Endometrial microvascular endothelial cells (primary cell): ENCODE results near the gene ZNF813. TPM values are rescaled to one million over a fixed set of nuclear protein-coding genes. Genes with fewer than 3 reads are reported as not detected.

Experiments used
- in situ Hi-C: cut with HindIII; loops from 2 replicates; pipeline ENCODE4 v1.10.0; 2017; ENCODE audit warnings: low sequenced_read_pairs, low pct_unique_long_range_greater_than_20kb; ENCODE audit errors: inconsistent ontology term
- total RNA-seq: library from RNA; depleted of rRNA; stranded (reverse); fragments of >200 nt; gene quantifications from one replicate; pipeline ENCODE4 v1.2.3, GENCODE V29; 2015; ENCODE audit errors: inconsistent ontology term

Gene ZNF813
- total RNA-seq, 1 donor from 2014 or later: 1.5 TPM

DNA sequence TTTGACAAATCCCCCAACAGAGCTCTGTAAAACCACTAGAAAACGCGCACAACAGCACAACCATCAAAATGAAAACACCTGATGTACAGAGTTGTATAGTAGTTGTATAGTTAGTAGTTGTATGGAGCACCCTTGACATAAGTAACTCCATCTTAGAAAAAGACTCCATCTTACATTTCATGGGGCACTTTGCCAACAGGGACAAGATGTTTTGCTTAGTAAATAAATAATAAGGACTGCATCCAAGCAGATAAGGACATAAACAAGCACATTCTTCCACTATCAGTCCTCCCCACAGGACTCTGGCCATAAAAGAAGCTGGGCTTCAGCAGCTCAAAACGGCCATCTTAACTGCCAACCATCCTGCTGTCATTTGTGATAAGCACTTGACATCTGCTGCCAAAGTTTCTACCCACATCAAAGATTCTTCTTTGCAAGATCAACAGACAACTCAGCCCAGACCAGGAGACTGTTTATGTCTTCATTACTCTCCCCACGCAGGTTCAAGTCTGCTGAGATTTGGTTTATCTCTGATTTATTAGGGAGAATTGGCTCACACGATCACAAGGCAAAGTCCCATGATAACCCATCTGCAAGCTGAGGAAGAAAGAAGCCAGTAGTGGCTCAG, 49.7 kb downstream of the ZNF813 start:
- in situ Hi-C loops: no loop called here

- in situ Hi-C loops: no loop called here
Measured at GRCh38 chr19:53518121-53518520, 50.6 kb downstream of the ZNF813 start.

DNA sequence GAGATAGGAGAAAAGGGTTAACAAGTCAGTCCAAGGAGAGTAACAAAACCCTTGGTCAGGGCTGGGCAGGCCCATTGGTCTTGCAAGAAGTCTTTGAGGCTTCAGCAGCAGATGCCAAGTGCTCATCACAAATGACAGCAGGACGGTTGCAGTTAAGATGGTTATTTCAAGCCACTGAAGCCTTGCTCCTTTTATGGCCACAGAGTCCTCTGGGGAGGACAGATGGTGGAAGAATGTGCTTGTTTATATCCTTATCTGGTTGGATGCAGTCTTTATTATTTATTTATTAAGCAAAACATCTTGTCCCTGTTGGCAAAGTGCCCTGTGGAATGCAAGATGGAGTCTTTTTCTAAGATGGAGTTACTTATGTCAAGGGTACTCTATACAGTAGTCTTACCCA, 51.2 kb downstream of the ZNF813 start:
- in situ Hi-C loops: no loop called here

- in situ Hi-C loops: no loop called here
Measured at GRCh38 chr19:53519446-53519845, 51.9 kb downstream of the ZNF813 start.

GRCh38 chr19:53520163-53520546, 52.6 kb downstream of the ZNF813 start:
- in situ Hi-C loops: no loop called here

DNA sequence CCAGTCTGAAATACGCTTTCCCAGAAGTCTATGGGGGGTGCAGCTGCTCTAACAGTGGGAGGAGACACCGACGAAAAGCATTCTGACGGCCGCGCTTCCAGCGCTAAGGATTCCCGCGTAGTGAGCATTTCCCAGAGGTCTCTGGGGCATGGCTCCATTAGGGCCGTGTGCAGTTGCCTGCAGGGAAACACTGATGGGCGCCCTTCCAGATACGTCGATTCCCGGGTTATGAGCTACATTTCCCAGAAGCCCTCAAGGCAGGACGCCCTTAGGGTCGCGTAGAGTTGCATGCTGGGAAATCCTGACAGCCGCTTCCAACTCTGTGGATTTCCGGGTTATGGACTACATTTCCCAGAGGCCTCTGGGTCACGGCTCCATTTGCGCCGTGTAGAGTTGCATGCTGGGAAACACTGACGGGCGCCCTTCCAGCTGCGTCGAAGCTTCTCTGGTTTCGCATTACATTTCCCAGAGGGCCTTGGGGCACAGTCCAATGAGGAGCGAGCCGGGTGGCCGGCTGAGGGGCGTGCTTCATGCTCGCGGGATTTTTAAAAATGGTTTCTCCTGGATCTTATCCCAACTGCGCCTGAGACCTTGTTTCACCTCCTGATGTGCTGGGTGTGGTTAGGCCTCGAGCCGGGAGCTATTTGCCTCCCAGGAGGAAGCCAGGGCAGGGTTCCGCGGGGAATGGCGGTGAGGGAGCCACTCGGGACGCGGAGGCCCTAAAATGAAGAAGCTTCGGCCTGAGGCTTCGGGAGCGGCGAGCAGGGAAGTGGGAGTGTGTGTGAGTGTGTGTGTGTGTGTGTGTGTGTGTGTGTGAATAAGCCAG, 53.2 kb downstream of the ZNF813 start:
- in situ Hi-C loops: no loop called here

- in situ Hi-C loops: no loop called here
Measured at GRCh38 chr19:53521373-53522202, 54.1 kb downstream of the ZNF813 start.

DNA sequence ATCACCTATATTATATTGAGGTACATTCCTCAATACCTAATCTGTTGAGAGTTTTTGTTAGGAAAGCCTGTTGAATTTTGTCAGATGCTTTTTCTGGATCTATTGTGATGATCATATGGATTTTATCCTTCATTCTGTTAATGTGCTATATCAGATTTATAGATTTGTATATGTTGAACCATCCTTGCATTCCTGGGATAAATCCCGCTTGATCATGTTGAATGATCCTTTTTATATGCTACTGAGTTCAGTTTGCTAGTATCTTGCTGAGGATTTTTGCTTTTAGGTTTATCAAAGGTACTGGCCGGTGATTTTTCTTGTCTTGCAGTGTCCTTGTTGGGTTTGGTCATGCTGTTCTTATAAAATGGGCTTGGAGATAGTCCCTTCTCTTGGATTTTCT, 58.4 kb downstream of the ZNF813 start:
- in situ Hi-C loops: no loop called here

DNA sequence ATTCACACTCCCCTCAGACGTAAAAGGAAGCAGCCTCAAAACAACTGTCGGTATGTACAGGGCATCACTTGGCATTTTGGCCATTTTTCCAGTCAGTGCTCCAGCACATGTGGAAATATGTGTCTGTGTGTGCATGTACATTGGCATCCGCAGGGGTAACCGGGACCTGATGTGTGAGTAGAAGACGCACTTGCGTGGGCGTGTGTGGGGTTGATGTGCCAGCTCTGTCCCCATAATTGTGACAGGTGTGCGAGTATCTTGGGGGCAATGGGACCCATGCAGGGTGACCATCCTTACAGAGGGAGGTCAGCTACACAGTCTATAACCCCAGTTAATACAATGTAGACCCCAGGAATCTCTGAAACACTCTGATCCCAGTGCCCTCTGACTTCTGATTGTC, 63.1 kb downstream of the ZNF813 start:
- in situ Hi-C loops: no loop called here

DNA sequence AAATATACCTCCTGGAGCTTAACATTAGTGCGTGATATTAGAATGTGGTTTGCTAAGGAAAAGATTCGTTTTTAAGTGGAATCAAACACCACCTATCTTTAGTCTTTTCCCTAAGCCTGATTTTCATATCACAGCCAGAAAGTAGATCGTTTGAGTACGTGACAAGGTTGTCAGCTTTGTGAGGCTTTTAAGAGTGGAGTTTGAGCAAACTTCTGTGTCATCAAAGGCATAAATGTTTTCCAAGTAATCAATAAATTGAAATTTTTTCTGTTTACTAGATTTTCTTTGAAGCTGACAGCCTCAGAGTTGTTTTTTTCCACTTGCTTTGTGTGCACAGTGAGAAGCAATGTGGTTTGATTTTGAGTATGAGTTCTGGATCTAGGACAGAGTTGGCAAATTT, 63.9 kb downstream of the ZNF813 start:
- in situ Hi-C loops: no loop called here

DNA sequence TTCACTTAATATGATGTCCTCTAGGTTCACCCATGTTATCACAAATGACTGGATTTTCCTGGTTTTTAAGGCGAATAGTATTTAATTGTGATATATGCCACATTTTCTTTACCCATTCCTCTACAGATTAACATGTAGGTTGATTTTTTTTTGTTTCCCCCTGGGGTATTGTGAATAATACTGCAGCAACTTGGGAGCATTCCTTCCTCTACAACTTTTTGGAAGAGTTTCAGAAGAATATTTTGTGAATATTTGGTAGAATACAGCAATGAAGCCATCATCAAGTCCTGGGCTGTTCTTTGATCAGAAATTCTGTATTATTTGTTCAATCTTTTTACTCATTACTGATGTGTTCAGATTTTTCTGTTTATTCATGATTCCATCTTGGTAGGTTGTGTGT, 64.8 kb downstream of the ZNF813 start:
- in situ Hi-C loops: no loop called here

DNA sequence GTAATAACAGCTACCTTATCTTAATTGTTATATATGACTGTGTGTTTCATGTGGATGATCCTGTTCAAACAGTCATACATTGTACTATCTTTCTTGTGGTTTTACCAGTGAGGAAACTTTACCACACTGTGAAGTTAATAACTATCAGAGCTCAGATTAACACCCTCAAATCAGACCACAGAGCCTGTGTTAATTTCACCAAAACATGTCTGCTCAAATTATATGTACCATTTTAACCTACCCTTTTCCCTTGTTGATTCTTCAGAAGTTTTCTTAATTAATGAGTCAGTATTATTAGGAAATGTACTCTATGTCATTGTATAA, 68.7 kb downstream of the ZNF813 start:
- in situ Hi-C loops: no loop called here

GRCh38 chr19:53537121-53537520, 69.6 kb downstream of the ZNF813 start:
- in situ Hi-C loops: no loop called here

DNA sequence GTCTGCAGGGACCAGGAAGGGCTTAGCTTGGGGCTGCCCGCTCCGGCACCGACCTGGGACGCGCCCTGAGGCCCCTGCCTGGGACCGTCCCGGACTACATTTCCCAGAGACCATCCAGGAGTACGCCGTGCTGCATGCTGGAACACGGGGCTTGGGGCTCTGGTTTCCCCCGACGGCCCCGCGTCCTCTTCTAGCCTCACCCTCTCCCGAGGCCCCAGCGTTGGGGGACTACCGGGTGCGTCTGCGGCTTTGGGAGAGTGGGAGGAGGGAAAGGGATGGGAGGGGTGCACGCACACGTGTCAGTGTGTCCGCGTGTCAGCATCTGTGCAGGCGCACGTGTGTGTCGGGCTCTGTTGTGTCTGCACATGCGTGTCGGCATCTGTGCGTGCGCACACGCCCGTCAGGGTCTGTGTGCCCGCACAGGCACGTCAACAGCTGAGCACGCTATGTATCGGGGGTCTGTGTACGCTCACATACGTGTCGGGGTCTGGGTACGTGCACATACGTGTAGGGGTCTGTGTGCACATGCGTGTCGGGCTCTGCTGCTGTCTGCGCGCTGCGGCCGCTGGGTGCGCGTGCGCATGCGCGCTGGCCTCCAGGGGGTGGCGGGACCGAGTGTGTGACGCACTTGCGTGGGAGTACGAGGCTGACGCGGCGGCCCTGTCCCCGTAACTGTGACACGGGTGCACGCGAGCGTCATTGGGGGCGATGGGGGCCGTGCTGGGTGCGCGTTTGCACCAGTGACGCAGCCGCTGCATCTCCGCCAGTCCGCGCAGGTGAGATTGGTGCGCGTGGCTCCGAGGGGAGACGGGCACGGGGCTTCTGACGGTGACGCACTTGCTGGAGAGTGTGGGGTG, 70.2 kb downstream of the ZNF813 start, which contains the start of gene ZNF331:
Gene ZNF331 (plus strand): TSS at position 625 of the 857 bp plus-strand sequence. CDS start 31,232 bp downstream, outside the sequence.
- in situ Hi-C loops: no loop called here

- in situ Hi-C loops: no loop called here
Measured at GRCh38 chr19:53538378-53539109, 71.0 kb downstream of the ZNF813 start.

DNA sequence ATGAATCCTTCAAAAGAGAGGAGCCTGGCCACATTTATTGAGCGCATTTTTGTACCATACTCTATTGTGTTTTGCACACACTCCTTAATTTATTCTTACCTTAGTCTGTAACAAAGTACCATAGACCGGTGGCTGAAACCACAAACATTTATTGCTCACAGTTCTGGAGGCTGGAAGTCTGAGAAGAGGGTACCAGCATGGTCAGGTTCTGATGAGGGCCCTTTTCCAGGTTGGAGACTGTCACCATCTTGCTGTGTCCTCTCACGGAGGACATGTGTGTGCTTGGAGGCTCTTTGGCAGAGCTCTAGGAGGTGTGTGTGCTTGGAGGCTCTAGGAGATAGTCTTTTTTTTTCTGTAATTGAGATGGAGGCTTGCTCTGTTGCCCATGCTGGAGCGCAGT, 72.6 kb downstream of the ZNF813 start:
- in situ Hi-C loops: no loop called here

GRCh38 chr19:53541971-53542370, 74.4 kb downstream of the ZNF813 start:
- in situ Hi-C loops: no loop called here
